Measurements from ENCODE around the gene CYP4F2.
A peak's percentile ranks its signal among the peaks of the same experiment; 100 is the strongest.
"Not testable (repeated sequence)": the region's sequence is repeated elsewhere in the genome, so short reads cannot be mapped to it uniquely, and the experiment has no call there.

Gene CYP4F2, protein sequence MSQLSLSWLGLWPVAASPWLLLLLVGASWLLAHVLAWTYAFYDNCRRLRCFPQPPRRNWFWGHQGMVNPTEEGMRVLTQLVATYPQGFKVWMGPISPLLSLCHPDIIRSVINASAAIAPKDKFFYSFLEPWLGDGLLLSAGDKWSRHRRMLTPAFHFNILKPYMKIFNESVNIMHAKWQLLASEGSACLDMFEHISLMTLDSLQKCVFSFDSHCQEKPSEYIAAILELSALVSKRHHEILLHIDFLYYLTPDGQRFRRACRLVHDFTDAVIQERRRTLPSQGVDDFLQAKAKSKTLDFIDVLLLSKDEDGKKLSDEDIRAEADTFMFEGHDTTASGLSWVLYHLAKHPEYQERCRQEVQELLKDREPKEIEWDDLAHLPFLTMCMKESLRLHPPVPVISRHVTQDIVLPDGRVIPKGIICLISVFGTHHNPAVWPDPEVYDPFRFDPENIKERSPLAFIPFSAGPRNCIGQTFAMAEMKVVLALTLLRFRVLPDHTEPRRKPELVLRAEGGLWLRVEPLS

DNA sequence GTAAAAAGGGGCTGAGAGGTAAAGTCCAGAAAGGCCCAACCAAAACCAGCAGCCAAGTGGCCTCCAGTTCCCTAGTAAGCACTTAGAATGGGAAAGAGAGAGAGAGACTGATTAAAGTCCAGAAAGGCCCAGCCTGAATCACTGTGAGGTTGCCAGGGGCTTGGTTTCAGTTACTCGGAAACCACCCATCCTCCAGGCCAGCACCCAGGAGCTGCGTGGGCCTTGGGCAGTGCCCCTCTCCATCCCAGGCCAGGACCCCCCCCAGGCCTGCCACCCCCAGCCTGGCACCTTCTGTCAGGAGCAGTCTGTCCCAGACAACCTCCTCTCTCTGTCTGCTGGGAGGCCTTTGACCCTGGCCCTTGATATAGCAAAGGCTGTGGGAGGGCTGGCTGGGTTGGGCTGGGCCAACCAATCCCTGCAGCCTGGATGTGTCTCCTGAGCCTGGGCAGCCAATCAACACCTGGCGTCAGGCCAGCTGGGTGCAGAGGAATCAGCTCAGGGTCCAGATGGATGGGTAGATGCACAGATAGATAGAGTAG is at the start of gene CYP4F2:
Gene CYP4F2 (minus strand): TSS at position 337 of the 539 bp plus-strand sequence. CDS start 463 bp downstream, outside the sequence.
- DNase-seq (ENCODE audit: low read depth), result no peak

DNA sequence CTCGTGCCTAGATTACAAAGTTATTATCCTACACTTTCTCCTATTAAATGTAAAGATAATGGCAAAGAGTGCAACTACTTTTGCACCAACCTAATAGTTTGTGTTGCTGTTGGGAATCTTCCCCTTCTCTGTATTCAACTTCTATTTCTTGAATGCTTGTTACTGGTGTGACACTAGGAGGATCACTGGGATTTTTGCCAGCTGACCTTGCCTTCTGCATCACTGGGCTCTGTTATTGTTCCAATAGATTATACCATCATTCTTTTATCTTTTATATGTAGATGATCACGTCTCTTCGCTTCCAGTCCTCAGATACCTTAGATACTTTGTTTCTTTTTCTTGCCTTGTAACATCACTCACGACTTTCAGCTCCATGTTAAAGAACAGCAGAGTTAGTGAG is 47.4 kb upstream of the CYP4F2 start:
- DNase-seq (ENCODE audit: low read depth), result no peak

DNA sequence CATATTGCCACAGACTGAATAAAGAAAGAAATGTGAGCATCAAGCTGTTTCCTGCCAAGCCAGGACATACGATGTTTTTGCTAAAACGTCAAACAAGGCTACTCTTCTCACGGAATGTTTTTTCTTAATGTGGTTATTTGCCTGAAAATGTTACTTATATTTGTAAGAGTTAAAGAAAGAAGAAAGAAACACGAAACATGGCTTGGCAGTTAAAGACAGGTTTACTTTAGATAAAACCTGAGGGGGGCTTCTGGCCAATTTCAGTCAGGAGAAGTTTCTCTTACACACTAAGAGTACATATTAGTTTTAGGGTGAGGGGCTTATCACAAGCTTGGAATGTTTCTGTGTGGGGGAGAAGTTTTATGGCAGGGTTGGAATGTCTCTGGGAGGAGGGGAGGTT is 46.5 kb upstream of the CYP4F2 start:
- no peak for DNase-seq (ENCODE audit: low read depth)

DNA sequence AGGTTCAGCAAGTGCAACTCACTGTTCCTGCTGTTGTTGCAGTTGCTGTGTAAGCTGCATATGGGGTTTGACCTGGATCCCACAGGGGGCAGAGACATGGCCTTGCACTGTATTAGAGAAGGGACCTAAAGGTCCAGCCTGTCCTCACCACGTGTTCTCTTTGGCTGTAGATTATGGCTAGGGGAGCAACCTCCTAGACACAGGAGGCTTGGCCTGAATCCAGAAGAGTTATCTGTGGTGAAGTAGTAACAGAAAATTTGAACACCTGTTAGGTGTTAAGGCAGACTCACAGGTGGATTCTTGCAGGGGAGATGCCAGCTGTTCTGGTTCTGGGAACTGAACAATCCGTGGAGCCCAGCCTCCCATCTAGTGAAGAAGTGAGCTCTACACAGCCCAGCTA is 39.9 kb upstream of the CYP4F2 start:
- no peak for DNase-seq (ENCODE audit: low read depth)

DNA sequence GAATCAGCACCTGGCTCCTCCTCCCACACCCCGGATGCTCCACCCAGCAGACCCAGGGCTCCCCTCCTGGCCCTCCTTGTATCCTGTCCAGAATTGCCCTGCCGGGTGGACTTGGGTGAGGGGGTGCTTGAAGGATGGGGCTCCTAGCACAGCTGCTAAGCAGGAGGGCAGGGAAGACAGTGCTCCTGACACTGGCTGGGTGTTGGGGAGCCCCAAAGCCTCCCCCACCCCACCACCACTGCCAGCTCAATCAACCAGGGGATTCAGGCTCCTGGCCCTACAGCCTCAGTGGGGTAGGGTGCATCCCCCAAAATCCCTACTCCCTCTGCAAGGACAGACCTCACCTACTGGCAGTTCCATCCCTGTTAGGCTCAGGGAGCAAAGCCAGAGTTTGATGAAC is 39.1 kb upstream of the CYP4F2 start:
- no peak for DNase-seq (ENCODE audit: low read depth)

DNA sequence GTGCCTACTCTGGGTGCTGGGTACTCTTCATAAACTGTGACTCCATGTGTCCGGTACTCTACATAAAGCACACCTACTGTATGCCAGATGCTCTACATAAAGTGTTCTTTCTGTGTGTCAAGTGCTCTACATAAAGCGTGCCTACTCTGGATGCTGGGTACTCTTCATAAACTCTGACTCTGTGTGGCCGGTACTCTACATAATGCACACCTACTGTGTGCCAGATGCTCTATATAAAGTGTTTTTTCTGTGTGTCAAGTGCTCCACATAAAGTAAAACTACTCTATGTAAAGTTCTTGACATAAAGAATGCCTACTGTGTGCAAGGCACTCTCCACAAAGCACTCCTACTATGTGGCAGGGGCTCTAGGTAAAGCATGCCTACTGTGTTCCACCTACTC is 38.3 kb upstream of the CYP4F2 start:
- no peak for DNase-seq (ENCODE audit: low read depth)

DNA sequence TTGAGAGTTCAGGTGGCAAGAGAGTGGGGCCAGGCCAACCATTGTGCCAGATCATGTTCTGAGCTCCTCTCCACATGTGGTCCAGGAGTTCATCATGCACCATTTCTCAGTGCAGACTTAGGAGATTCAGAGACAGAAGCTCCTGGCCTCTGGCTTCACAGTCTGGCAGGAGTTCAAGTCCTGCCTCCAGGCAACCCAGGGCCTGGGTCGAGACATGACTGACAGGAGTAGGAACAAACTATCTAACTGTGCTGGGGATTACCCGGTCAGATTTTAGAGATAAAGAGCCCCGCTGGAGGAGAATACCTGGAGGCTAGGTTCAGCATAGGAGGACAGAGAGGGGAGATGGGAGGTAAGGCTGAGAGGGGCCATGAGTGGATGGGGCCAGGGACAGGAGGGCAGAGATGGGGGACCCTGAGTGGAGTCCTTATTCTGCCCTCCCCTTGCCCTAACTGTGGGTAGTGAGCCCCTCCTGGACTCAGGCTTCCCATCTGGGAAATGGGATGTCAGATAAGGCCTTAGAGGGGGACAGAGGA is 37.4 kb upstream of the CYP4F2 start:
- no peak for DNase-seq (ENCODE audit: low read depth)

DNA sequence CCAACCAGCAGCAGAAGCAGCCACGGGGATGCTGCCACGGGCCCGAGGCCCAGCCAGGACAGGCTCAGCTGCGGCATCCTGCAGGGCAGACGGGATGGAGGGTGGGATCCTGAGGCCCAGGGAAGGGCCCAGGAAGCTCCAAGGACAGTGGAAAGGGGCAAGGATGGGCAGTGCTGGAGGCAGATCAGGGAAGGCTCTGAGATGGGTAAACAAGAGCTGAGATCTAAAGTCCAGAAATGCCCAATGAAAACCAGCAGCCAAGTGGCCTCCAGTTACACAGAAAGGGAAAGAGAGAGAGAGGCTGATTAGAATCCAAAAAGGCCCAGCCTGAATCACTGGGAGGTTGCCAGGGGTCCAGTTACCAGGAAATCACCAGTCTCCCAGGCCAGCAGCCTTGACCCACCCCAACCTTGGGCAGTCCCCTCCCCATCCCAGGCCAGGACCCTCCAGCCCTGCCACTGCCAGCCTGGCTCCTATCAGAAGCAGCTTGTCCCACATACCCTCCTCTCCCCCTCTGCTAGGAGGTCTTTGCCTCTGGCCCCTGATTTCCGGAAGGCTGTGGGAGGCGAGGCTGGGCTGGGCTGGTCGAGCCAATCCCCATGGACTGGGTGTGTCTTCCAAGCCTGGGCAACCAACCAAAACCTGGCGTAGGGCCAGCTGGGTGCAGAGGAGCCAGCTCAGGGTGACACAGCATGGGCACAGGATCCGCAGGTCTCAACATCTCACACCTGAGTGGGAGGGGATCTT is 36.6 kb upstream of the CYP4F2 start, which contains the start of gene CYP4F11:
Gene CYP4F11 (minus strand): TSS at position 198 of the 747 bp plus-strand sequence. CDS start 121 bp downstream, at position 77.
- DNase-seq (ENCODE audit: low read depth), result peak; percentile 26

DNA sequence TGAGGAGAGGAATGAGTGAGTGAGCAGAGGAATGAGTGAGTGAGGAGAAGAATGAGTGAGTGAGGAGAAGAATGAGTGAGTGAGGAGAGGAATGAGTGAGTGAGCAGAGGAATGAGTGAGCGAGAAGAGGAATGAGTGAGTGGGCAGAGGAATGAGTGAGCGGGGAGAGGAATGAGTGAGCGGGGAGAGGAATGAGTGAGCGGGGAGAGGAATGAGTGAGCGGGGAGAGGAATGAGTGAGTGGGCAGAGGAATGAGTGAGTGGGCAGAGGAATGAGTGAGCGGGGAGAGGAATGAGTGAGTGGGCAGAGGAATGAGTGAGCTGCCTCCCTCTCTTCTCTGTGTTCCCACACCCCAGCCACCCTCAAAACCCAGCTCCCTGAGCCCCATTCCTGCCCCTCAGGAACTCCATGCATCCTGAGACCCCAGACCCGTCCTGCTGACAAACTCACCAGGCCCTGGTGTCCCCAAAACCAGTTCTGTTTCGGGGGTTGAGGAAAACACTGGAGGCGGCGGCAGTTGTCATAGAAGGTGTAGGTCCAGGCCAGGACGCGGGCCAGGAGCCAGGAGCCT is 36.0 kb upstream of the CYP4F2 start:
- DNase-seq (ENCODE audit: low read depth), result not testable (repeated sequence)

DNA sequence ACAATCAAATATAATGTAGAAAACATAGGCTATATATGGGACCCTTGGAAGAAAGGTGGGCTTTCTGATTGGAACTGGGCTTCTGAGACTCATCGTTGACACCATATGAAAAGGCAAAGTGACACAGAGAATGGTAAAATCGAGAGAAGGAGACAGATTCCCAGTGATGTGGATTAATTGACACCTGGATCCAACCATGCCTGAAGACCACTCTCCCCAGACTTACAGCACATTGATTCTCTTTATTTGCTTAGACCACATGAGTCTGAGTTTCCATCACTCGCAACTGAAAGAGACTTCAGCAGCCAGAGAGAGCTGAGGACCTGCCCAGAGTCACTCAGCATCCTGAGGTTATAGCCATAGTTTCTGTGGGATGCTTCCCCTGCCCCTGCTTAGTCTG is 30.4 kb upstream of the CYP4F2 start:
- no peak for DNase-seq (ENCODE audit: low read depth)

DNA sequence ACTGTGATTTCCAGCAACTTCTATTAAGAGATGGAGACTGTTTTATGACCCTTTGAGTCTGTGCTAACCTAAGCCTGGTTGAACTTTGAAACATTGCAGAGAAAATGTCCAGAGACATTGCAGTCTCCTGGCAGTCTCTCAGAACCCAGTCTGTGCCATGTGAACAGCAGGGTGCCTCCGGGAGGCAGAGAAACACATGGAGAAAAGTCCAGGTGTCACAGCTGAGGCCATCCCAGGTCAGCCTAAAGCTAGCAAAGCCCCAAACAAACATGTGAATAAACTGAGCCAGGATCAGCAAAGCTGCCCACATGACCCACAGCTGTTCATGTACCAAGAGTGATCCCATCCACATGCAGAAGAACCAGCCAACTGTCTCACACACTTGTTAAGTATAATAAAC is 28.6 kb upstream of the CYP4F2 start:
- no peak for DNase-seq (ENCODE audit: low read depth)

DNA sequence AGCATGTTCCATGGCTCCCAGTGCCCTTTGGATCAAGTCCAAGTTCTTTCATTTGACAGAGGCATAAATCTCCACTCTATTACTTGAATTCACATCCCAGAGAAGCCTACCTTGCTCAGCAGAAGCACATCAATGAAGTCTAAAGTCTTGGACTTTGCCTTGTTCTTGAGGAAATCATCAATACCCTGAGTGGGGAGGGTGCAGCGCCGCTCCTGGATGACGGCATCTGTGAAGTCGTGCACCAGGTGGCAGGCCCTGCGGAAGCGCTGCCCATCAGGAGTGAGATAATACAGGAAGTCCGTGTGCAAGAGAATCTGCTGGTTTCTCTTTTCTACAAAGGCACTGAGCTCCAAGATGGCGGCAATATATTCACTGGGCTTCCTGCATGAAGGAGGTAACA is 25.8 kb upstream of the CYP4F2 start:
- DNase-seq (ENCODE audit: low read depth), result no peak

DNA sequence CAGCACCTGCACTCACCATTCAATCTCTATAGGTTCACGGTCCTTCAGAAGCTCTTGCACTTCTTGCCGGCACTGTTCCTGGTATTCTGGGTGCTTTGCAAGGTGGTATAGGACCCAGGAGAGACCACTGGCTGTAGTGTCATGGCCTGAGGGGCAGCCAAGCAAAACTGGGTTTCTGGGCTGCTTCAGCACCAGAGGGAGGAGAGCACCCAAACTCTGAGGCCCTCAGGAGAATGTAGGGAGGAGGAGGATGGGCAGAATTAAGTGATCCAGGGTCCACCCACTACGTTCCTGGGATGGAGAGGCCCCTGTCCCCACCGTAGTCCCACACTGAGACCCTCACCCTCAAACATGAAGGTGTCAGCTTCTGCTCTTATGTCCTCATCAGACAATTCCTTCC is 24.1 kb upstream of the CYP4F2 start:
- no peak for DNase-seq (ENCODE audit: low read depth)

DNA sequence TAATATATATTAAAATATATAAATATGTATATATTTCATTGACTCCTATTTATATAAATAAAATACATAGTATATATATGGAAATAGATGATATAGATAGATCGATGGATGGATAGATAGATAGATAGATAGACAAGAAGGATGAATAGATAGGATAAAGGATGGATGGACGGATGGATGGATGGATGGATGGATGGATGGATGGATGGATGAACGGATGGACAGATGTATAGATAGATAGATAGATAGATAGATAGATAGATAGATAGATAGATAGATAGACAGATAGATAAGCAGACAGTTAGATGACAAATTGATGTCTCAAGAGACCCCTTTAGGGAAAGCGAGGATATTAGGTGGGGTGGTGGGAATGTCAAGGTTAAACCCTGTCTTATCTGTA is 21.4 kb upstream of the CYP4F2 start:
- DNase-seq (ENCODE audit: low read depth), result no peak

DNA sequence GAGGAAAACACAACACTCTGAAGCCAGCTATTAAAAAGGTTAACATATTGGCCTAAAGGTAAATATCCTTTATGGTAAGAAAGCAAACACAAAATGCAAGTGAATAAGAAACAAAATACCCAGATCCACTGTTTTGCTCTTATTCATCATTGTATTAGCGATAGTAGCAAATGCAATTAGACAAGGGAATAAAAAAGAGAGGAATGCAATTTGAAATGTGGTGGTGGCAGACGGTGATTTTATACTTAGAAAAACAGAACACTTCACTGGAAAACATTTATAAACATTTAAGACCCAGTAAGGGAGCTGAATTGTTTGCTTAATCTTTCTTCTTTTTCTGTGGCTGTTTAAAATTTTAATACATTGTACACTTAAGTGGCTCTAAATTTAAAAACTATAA is 17.2 kb upstream of the CYP4F2 start:
- no peak for DNase-seq (ENCODE audit: low read depth)

DNA sequence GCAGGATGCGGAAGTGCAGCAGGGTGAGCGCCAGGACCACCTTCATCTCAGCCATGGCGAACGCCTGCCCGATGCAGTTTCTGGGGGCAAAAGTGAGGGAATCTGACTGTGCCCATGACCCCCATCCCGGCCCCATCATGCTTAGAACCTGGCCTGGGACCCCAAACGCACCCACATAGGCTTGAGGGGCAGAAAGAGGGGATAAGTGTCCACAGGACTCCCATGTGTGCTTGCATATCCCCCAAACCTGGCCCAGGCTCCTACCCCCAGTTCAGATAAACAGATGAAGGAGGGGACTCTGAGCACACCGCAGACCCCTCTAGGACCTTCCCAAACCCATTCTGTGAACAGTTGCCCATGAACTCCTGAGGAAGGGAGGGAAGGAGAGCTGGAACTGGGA is 16.0 kb upstream of the CYP4F2 start:
- DNase-seq (ENCODE audit: low read depth), result no peak

DNA sequence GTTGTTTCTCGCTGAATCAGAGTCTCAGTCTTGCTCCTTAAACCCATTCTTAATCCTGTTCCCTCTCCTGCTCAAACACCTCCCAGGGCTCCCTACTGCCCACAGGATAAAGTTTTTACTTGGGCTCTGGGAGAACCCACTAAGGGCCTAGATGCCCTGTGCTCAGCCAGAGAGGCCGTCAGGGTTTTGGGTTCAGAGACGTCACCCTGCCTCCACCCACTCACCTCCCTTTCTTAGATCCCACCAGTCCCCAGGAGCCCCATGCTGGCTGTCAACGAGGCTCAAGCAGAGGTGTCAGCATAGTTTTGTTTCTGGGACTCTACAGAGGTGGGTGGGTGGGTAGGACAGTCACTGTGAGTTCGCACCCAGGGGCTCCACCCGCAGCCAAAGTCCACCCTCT is 15.5 kb upstream of the CYP4F2 start:
- DNase-seq (ENCODE audit: low read depth), result no peak

DNA sequence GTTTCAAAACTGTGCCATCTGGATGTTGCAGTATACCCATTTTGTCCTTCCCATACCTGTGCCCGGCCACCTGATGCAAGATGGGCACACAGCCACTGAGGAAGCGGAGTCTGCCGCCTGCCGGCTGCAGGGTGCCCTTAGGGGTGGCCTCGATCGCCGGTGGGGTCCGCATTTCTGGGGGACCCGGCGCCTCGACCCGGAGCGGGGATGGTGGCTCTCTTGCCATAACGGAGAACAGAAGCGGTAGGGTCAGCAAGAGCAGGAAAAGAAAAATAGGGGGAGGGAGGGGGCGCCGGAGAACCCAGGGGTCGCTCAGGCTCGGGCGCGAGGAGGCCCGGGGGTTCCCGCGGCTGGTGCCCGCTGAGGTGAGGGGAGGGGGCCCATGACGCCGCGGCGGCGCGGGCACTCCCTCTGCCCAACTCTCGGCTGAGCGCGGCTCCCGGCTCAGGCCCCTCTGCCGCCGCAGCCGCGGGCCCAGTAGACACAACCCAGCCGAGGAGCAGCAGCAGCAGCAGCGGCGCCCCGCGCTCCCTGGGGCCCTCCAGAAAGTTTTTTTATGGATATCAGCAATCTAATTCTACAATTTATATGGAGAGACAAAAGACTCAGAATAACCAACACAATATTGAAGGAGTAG is 13.8 kb upstream of the CYP4F2 start:
- DNase-seq (ENCODE audit: low read depth), result no peak

DNA sequence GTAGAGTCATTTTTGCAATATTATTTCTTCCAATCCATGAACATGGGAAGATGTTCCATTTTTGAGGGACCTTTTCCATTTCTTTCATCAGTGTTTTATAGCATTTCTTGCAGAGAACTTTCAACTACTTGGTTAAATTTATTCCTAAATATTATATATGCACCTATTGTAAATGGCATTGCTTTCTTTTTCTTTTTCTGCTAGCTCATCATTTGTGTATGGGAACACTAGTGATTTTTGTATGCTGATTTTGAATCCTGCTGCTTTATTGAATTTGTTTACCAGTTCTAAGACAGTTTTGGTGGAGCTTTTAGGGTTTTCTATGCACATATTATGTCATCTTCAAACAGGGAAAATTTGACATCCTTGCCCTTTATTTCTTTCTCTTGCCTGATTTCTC is 7.2 kb upstream of the CYP4F2 start:
- no peak for DNase-seq (ENCODE audit: low read depth)

DNA sequence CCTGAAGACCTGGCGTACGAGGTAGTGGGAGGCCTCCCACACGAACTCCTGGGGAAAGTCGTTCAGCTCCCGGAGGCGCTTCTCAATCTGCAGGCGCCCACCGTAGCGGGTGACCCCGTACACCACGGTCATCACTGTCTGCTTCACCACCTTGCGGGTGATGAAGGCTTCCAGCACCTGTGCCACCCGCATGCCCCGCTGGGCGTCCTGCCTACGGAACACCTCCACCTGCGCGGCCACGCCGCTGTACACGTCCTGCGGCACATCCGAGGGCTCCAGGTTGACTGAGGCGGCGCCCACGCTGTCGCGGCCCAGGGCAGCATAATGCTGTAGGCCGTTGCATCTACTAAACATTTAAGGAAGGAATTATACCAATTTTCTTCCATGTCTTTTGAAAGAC is 5.0 kb upstream of the CYP4F2 start:
- not testable (repeated sequence) for DNase-seq (ENCODE audit: low read depth)

DNA sequence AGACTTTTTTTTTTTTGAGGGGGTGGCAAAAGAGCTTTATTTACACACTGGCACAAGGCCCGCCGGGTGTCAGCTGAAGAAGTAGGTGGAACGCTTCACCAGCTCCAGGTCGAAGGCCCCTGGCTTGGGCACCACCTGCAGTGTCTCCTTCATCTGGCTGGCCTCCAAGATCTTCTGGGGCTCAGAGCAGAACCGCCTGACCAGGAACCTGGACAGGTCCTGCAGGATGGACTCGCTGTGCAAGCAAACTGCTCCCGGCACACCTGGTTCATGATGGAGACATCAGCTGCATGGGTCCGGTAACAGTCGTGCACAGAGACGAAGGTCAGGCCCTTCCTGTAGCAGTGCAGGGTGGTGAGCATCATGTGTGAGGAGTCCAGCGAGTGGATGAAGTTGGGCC is 4.4 kb upstream of the CYP4F2 start:
- DNase-seq (ENCODE audit: low read depth), result no peak

DNA sequence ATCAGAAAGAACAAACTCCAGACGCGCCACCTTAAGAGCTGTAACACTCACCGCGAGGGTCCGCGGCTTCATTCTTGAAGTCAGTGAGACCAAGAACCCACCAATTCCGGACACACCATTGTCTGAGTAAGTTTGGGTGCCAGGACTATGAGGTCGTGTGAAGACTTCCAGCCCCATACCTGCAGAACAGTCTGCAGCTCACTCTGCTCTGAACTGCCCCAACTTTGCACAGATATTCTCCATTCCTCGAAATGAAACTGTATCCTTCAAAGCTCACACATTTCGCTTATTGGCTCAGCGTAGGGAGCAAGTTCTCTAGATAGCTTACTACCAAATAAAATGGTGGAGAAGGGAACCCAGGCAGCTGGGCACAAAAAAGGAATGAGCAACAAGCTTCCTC is 2.6 kb upstream of the CYP4F2 start:
- DNase-seq (ENCODE audit: low read depth), result no peak
